Ascending aorta (tissue), 2 donors: ENCODE data around the gene INPP4A. TPM values are rescaled to one million over a fixed set of nuclear protein-coding genes. Genes with fewer than 3 reads are reported as not detected.

Source experiments
- DNase-seq, 2 donors: peaks; one replicate each; pipeline ENCODE4 v3.0.0-alpha.2; 2019; ENCODE audit warnings: low spot score in 2 of 2
- H3K27ac ChIP-seq, 2 donors: fragments of 200-600 bp; sonication (generic); one replicate each; pipeline ENCODE4 v1.5.1; 2016 to 2017; ENCODE audit warnings: mild to moderate bottlenecking in 1 of 2
- H3K27me3 ChIP-seq: fragments of 200-600 bp; sonication (generic); one replicate; pipeline ENCODE4 v1.5.1; 2017
- H3K36me3 ChIP-seq, 2 donors: fragments of 200-600 bp; sonication (generic); one replicate each; pipeline ENCODE4 v1.5.1; 2016
- H3K4me1 ChIP-seq, 2 donors: fragments of 200-600 bp; sonication (generic); one replicate each; pipeline ENCODE4 v1.5.1; 2016 to 2017; ENCODE audit warnings: mild to moderate bottlenecking in 1 of 2
- H3K4me3 ChIP-seq, 2 donors: fragments of 200-600 bp; sonication (generic); one replicate each; pipeline ENCODE4 v1.5.1; 2016 to 2017; ENCODE audit warnings: mild to moderate bottlenecking in 1 of 2
- H3K9me3 ChIP-seq, 2 donors: fragments of 200-600 bp; sonication (generic); one replicate each; pipeline ENCODE4 v1.5.1; 2016
- intact Hi-C: fragments of 100-400 bp; cut with DNase I; formaldehyde crosslinking; loops from one replicate; pipeline ENCODE4 v1.15.1; 2023
- total RNA-seq: library from RNA; depleted of rRNA; stranded (reverse); fragments of >200 nt; gene quantifications from one replicate; pipeline ENCODE4 v1.1.0, GENCODE V29; 2016
- TF ChIP-seq, protein P1 (sequence below), 3 experiments: fragments of 200-600 bp in 2 of 3; fragments of 450-650 bp in 1 of 3; sonication (generic) in 2 of 3; IDR thresholded peaks; one replicate each; pipeline ENCODE4 v1.5.1; 2016 to 2019; ENCODE audit warnings: antibody characterized with exemption in 3 of 3, mild to moderate bottlenecking in 1 of 3, moderate library complexity in 1 of 3

The INPP4A gene
- total RNA-seq, 1 donor from 2014 or later: 52.8 TPM

DNA sequence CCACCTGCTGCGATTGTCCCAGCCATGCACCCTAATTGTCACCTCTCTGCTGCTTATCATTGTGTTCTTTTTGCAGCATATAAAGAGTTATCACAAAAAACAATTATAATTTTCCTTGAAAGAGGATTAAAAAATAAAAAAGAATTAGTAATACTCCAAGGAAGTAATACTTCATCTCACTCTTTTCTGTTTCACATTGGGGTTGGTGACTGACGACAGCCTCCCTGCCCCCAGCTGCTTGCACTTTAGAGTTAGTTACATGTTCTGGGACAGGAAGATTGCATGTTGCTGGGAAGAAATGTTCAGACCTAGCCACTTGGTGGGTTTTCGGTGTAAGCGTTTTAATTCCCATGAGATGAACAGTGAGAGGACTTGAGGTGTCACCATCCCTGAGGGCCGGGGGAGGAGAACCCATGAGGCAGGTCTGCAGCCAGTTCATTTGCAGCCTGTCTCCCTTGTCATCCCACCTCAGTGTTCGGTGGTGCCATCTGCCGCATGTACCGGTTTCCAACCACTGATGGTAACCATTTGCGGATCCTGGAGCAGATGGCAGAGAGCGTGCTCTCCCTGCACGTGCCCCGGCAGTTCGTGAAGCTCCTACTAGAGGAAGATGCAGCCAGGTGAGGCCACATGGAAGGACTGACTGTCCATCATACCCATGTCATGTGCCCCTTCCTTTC is 94.5 kb downstream of the INPP4A start:
- intact Hi-C loops: no loop called here
- TF ChIP-seq, protein P1, sequence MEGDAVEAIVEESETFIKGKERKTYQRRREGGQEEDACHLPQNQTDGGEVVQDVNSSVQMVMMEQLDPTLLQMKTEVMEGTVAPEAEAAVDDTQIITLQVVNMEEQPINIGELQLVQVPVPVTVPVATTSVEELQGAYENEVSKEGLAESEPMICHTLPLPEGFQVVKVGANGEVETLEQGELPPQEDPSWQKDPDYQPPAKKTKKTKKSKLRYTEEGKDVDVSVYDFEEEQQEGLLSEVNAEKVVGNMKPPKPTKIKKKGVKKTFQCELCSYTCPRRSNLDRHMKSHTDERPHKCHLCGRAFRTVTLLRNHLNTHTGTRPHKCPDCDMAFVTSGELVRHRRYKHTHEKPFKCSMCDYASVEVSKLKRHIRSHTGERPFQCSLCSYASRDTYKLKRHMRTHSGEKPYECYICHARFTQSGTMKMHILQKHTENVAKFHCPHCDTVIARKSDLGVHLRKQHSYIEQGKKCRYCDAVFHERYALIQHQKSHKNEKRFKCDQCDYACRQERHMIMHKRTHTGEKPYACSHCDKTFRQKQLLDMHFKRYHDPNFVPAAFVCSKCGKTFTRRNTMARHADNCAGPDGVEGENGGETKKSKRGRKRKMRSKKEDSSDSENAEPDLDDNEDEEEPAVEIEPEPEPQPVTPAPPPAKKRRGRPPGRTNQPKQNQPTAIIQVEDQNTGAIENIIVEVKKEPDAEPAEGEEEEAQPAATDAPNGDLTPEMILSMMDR (IDR thresholded peaks at IDR 0.05): no peak
- Histone ChIP-seq H3K9me3 (no peaks in the 10 kb centered on the region), H3K27me3 (no peaks in the 10 kb centered on the region), H3K4me3 (no peak overlapping the region), H3K4me1 (no peaks in the 10 kb centered on the region), H3K36me3 (peaks cover 31 to 57% of the 10 kb centered on the region in 2 donors), H3K27ac (no peak overlapping the region)
- DNase-seq: no peak

DNA sequence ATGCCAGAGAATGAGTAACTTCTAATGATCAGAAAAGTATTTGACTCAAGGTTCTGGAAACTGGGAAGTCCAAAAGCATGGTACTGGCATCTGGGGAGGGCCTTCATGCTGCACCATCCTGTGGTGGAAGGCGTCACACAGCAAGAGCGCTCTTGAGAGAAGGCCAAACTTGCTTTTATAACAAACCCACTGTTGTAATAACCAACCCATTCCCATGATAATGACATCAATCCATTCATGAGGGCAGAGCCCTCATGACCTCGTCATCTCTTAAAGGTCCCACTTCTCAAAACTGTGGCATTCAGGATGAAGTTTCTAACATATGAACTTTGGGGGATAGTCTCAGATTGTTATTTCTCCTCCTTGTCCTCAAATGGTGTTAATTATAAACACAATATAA is 95.9 kb downstream of the INPP4A start:
- Histone ChIP-seq H3K36me3 (peaks cover 40 to 70% of the 10 kb centered on the region in 2 donors), H3K9me3 (no peaks in the 10 kb centered on the region), H3K27ac (no peak overlapping the region), H3K27me3 (no peaks in the 10 kb centered on the region), H3K4me1 (no peaks in the 10 kb centered on the region), H3K4me3 (no peak overlapping the region)
- DNase-seq: no peak
- intact Hi-C loops: no loop called here
- TF ChIP-seq, protein P1 (IDR thresholded peaks at IDR 0.05): no peak

GRCh38 chr2:98541489-98541888 is 96.8 kb downstream of the INPP4A start:
- intact Hi-C loops: no loop called here
- Histone ChIP-seq H3K27me3 (no peaks in the 10 kb centered on the region), H3K27ac (no peak overlapping the region), H3K4me3 (no peak overlapping the region), H3K9me3 (no peaks in the 10 kb centered on the region), H3K4me1 (no peaks in the 10 kb centered on the region), H3K36me3 (peaks cover 45 to 71% of the 10 kb centered on the region in 2 donors)
- TF ChIP-seq, protein P1 (IDR thresholded peaks at IDR 0.05): no peak
- DNase-seq: no peak

- Histone ChIP-seq H3K4me1 (no peaks in the 10 kb centered on the region), H3K9me3 (no peaks in the 10 kb centered on the region), H3K36me3 (peaks cover 48 to 71% of the 10 kb centered on the region in 2 donors), H3K27me3 (no peaks in the 10 kb centered on the region), H3K27ac (no peak overlapping the region), H3K4me3 (no peak overlapping the region)
- intact Hi-C loops: no loop called here
- TF ChIP-seq, protein P1 (IDR thresholded peaks at IDR 0.05): no peak
- no peak for DNase-seq
Observed at GRCh38 chr2:98541906-98542305, 97.2 kb downstream of the INPP4A start.

DNA sequence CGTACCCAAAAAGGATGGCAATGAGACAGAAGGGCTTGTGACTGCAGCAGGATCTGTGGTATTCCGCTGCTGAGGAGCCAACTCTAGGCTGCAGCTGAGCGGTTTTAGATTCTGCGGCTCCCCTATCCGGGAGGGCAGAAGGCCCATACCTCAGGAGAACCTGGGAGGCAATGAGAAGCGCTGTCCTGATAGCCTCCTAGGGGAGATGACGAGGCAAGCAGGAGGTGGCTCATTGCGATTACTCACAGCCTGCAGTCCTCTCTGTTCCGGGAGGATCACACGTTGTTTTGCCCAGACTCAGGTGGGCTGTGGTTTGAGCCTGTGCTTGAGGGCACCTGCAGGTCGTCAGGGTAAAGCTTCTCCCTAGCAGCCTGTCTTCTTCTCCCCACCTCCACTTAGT is 98.6 kb downstream of the INPP4A start:
- no peak for DNase-seq
- Histone ChIP-seq H3K36me3 (peaks cover 50 to 72% of the 10 kb centered on the region in 2 donors), H3K27ac (no peak overlapping the region), H3K27me3 (no peaks in the 10 kb centered on the region), H3K9me3 (no peaks in the 10 kb centered on the region), H3K4me3 (no peak overlapping the region), H3K4me1 (no peaks in the 10 kb centered on the region)
- intact Hi-C loops: no loop called here
- TF ChIP-seq, protein P1 (IDR thresholded peaks at IDR 0.05): no peak
